ENCODE measurements around the gene RHAG.

DNA sequence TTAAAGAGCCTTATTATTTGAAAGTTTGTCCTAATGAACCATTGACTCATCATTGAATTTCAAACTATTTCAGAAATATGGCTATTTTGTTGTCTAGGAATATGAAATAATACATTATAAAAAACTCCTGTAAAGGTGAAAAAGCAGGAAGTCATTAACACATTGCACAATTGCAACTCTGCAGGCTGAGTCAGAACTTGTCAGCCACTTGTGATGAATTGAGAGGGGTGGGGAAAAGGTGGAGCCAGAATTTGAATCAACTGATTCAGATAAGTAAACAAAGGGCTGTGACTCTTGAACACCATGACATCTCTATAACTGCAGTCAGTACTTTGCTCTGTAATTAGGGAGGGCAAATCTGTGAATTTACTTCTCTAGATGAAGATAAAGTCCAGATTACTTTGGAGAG is 80.2 kb downstream of the RHAG start:
- TF ChIP-seq ZNF274 (IDR thresholded peaks at IDR 0.05; ENCODE audit: low read depth, low read length) (no peak), SUZ12 (IDR thresholded peaks at IDR 0.05; ENCODE audit: extremely low read depth, insufficient read depth, insufficient read length) (no peak), YY1 (IDR thresholded peaks at IDR 0.05; ENCODE audit: insufficient read depth, insufficient read length) (no peak)
